ENCODE data around the gene PNMA6E.

GRCh38 chrX:153375571-153375970 is 25.6 kb downstream of the PNMA6E start:
- TF ChIP-seq, protein P1, sequence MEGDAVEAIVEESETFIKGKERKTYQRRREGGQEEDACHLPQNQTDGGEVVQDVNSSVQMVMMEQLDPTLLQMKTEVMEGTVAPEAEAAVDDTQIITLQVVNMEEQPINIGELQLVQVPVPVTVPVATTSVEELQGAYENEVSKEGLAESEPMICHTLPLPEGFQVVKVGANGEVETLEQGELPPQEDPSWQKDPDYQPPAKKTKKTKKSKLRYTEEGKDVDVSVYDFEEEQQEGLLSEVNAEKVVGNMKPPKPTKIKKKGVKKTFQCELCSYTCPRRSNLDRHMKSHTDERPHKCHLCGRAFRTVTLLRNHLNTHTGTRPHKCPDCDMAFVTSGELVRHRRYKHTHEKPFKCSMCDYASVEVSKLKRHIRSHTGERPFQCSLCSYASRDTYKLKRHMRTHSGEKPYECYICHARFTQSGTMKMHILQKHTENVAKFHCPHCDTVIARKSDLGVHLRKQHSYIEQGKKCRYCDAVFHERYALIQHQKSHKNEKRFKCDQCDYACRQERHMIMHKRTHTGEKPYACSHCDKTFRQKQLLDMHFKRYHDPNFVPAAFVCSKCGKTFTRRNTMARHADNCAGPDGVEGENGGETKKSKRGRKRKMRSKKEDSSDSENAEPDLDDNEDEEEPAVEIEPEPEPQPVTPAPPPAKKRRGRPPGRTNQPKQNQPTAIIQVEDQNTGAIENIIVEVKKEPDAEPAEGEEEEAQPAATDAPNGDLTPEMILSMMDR (IDR thresholded peaks at IDR 0.05; ENCODE audit: low read depth, low read length) = no peak
- TF ChIP-seq MYC (IDR thresholded peaks at IDR 0.05; ENCODE audit: low read depth, low read length) = no peak
- no peak for TF ChIP-seq POLR2A (IDR thresholded peaks at IDR 0.05; ENCODE audit: extremely low read depth, insufficient read length)
